ENCODE data around the gene COL18A1.
"Not testable (repeated sequence)": the region's sequence is repeated elsewhere in the genome, so short reads cannot be mapped to it uniquely, and the experiment has no call there.

The COL18A1 gene

GRCh38 chr21:45429221-45430175 lies 24.5 kb downstream of the COL18A1 start:
- DNase-seq = no peak

GRCh38 chr21:45430521-45431501 lies 25.8 kb downstream of the COL18A1 start:
- DNase-seq = no peak

GRCh38 chr21:45431781-45432572 lies 27.0 kb downstream of the COL18A1 start:
- no peak for DNase-seq

- no peak for DNase-seq
Measured at GRCh38 chr21:45432575-45433255, 27.8 kb downstream of the COL18A1 start.

GRCh38 chr21:45433301-45433700 lies 28.3 kb downstream of the COL18A1 start:
- no peak for DNase-seq

GRCh38 chr21:45433911-45434644 lies 29.1 kb downstream of the COL18A1 start:
- no peak for DNase-seq

GRCh38 chr21:45434645-45435217 lies 29.8 kb downstream of the COL18A1 start:
- no peak for DNase-seq

- no peak for DNase-seq
Measured at GRCh38 chr21:45435405-45435981, 30.5 kb downstream of the COL18A1 start.

- DNase-seq = no peak
Measured at GRCh38 chr21:45436351-45437065, 31.5 kb downstream of the COL18A1 start.

- not testable (repeated sequence) for DNase-seq
Measured at GRCh38 chr21:45437844-45438243, 32.9 kb downstream of the COL18A1 start.

GRCh38 chr21:45438391-45439145 lies 33.6 kb downstream of the COL18A1 start:
- DNase-seq = no peak

- no peak for DNase-seq
Measured at GRCh38 chr21:45439161-45439872, 34.4 kb downstream of the COL18A1 start.

- no peak for DNase-seq
Measured at GRCh38 chr21:45439901-45440461, 35.0 kb downstream of the COL18A1 start.

- no peak for DNase-seq
Measured at GRCh38 chr21:45440736-45441350, 35.9 kb downstream of the COL18A1 start.

- no peak for DNase-seq
Measured at GRCh38 chr21:45441431-45442255, 36.7 kb downstream of the COL18A1 start.

GRCh38 chr21:45442276-45442675 lies 37.3 kb downstream of the COL18A1 start:
- no peak for DNase-seq

All from NCI-H1436 treated with DMSO at 0.1 percent for 48 hours (cell line).